Endothelial cell of umbilical vein (primary cell): ENCODE results near the gene RIC1.

Experiments used
- CTCF ChIP-seq, 2 donors: IDR thresholded peaks; 1 replicate in 1 of 2; 2 replicates in 1 of 2; pipeline ENCODE4 v1.5.1; 2011; ENCODE audit warnings: low read length in 2 of 2, mild to moderate bottlenecking in 2 of 2, moderate library complexity in 2 of 2, control low read depth in 1 of 2, inconsistent platforms in 1 of 2, low read depth in 1 of 2; ENCODE audit not compliant: insufficient read depth in 1 of 2; ENCODE audit errors: extremely low read depth in 1 of 2
- EZH2 ChIP-seq: IDR thresholded peaks from 2 replicates; pipeline ENCODE4 v1.6.1; 2012; ENCODE audit warnings: borderline replicate concordance, low read depth, mild to moderate bottlenecking, moderate library complexity, low read length, inconsistent platforms; ENCODE audit not compliant: severe bottlenecking
- POLR2A ChIP-seq: IDR thresholded peaks from 2 replicates; pipeline ENCODE4 v1.6.1; 2012; ENCODE audit warnings: low read depth, mild to moderate bottlenecking, control low read depth, low read length

GRCh38 chr9:5817862-5818261, 189.0 kb downstream of the RIC1 start:
- TF ChIP-seq CTCF (IDR thresholded peaks at IDR 0.05; ENCODE audit: extremely low read depth in 1 of 2, insufficient read depth in 1 of 2, low read depth in 1 of 2, low read length in 2 of 2) = no peak
- no peak for TF ChIP-seq POLR2A
- TF ChIP-seq EZH2 = no peak
